IMR-90 (cell line): ENCODE results near the gene GNG2. TPM values are rescaled to one million over a fixed set of nuclear protein-coding genes. Genes with fewer than 3 reads are reported as not detected.

Source experiments
- ATAC-seq: fragments of 200-7000 bp; cut with Tn5 transposase; 2 replicates; pipeline ENCODE4 v1.9.1; 2020; ENCODE audit warnings: low read depth, mild to moderate bottlenecking, moderate library complexity
- BruUV-seq: library from RNA; stranded (reverse); fragments of 400-500 nt; replicated peaks from 2 replicates; lab custom pipeline; 2021; lab: Mats Ljungman, UMichigan
- CTCF ChIA-PET: fragments of 300-600 bp; formaldehyde crosslinking; extraction: SDS; loops from one replicate; lab custom pipeline; 2021; ENCODE audit warnings: antibody characterized with exemption; lab: Yijun Ruan, JAX
- POLR2A ChIA-PET: fragments of 300-600 bp; sonication (Branson Sonifier 250); formaldehyde crosslinking; loops from one replicate; lab custom pipeline; 2022; ENCODE audit warnings: antibody characterized with exemption; ENCODE audit not compliant: unreplicated experiment; lab: Charles Lee
- DNase-seq: peaks from one replicate; pipeline ENCODE4 v3.0.0; 2013
- H2AFZ ChIP-seq: replicated peaks from 2 replicates; pipeline ENCODE3; 2013; ENCODE audit warnings: low read length, mild to moderate bottlenecking; ENCODE audit not compliant: poor library complexity
- H2AK5ac ChIP-seq: 2 replicates; pipeline ENCODE4 v1.6.1; 2013; ENCODE audit warnings: low read depth, low read length, inconsistent platforms
- H2AK9ac ChIP-seq: replicated peaks from 2 replicates; pipeline ENCODE3; 2013; ENCODE audit warnings: mild to moderate bottlenecking, low read depth, low read length, moderate library complexity; ENCODE audit not compliant: poor library complexity
- H2BK120ac ChIP-seq: 2 replicates; pipeline ENCODE4 v1.6.1; 2013; ENCODE audit warnings: low read depth, low read length, inconsistent platforms
- H2BK15ac ChIP-seq: 3 replicates; pipeline ENCODE4 v1.6.1; 2013; ENCODE audit warnings: low read depth, low read length, inconsistent platforms
- H2BK20ac ChIP-seq: 2 replicates; pipeline ENCODE4 v1.6.1; 2013; ENCODE audit warnings: low read depth, mild to moderate bottlenecking, inconsistent platforms, low read length, moderate library complexity
- H2BK5ac ChIP-seq: 2 replicates; pipeline ENCODE4 v1.6.1; 2013; ENCODE audit warnings: mild to moderate bottlenecking, low read depth, low read length, inconsistent platforms; ENCODE audit not compliant: poor library complexity, severe bottlenecking
- H3K14ac ChIP-seq: replicated peaks from 2 replicates; pipeline ENCODE4 v1.6.1; 2013; ENCODE audit warnings: low read depth, low read length, inconsistent platforms
- H3K18ac ChIP-seq: 2 replicates; pipeline ENCODE4 v1.6.1; 2013; ENCODE audit warnings: low read depth, low read length, control low read depth
- H3K23ac ChIP-seq: 2 replicates; pipeline ENCODE4 v1.6.1; 2013; ENCODE audit warnings: low read depth, low read length, inconsistent platforms
- H3K27ac ChIP-seq: 2 replicates; pipeline ENCODE4 v1.5.1; 2013; ENCODE audit warnings: mild to moderate bottlenecking, control low read depth, low read length; ENCODE audit not compliant: insufficient read depth
- H3K27me3 ChIP-seq: 2 replicates; pipeline ENCODE4 v1.6.1; 2013; ENCODE audit warnings: low read length; ENCODE audit not compliant: control insufficient read depth, insufficient read depth
- H3K36me3 ChIP-seq: 2 replicates; pipeline ENCODE4 v1.6.1; 2013; ENCODE audit warnings: low read length, mixed read lengths; ENCODE audit not compliant: control insufficient read depth, insufficient read depth
- H3K4ac ChIP-seq: 2 replicates; pipeline ENCODE4 v1.6.1; 2013; ENCODE audit warnings: low read depth, low read length, inconsistent platforms
- H3K4me1 ChIP-seq: 2 replicates; pipeline ENCODE4 v1.6.1; 2013; ENCODE audit warnings: low read length, mixed read lengths; ENCODE audit not compliant: control insufficient read depth, insufficient read depth
- H3K4me2 ChIP-seq: 2 replicates; pipeline ENCODE4 v1.6.1; 2013; ENCODE audit warnings: low read depth, mild to moderate bottlenecking, control low read depth, low read length, moderate library complexity
- H3K4me3 ChIP-seq: 2 replicates; pipeline ENCODE4 v1.5.1; 2013; ENCODE audit warnings: low read depth, mild to moderate bottlenecking, control low read depth, low read length, moderate library complexity; ENCODE audit not compliant: insufficient read depth
- H3K56ac ChIP-seq: 2 replicates; pipeline ENCODE4 v1.6.1; 2013; ENCODE audit warnings: low read length, inconsistent platforms; ENCODE audit not compliant: insufficient read depth; ENCODE audit errors: extremely low read depth
- H3K79me1 ChIP-seq, 2 experiments: 2 replicates each; pipeline ENCODE4 v1.6.1; 2013; ENCODE audit warnings: low read length in 2 of 2, inconsistent platforms in 1 of 2, low read depth in 1 of 2
- H3K9ac ChIP-seq: 2 replicates; pipeline ENCODE4 v1.6.1; 2013; ENCODE audit warnings: low read depth, low read length, control low read depth
- H3K9me1 ChIP-seq: 2 replicates; pipeline ENCODE4 v1.6.1; 2013; ENCODE audit warnings: low read length, inconsistent platforms; ENCODE audit not compliant: insufficient read depth
- H3K9me3 ChIP-seq: 2 replicates; pipeline ENCODE4 v1.6.1; 2013; ENCODE audit warnings: low read length; ENCODE audit not compliant: control insufficient read depth, insufficient read depth
- H4K20me1 ChIP-seq: 2 replicates; pipeline ENCODE4 v1.6.1; 2013; ENCODE audit warnings: low read length, inconsistent platforms; ENCODE audit not compliant: insufficient read depth
- H4K5ac ChIP-seq: 2 replicates; pipeline ENCODE4 v1.6.1; 2013; ENCODE audit warnings: mild to moderate bottlenecking, low read depth, low read length, control low read depth
- H4K8ac ChIP-seq, 2 experiments: 2 replicates each; pipeline ENCODE4 v1.6.1; 2013; ENCODE audit warnings: low read depth in 2 of 2, low read length in 2 of 2, control low read depth in 1 of 2, inconsistent platforms in 1 of 2
- H4K91ac ChIP-seq: 2 replicates; pipeline ENCODE4 v1.6.1; 2013; ENCODE audit warnings: low read depth, low read length, inconsistent platforms; ENCODE audit not compliant: insufficient read depth
- CTCF ChIP-seq: conservative IDR thresholded peaks from 2 replicates; pipeline ENCODE4 v1.5.1; 2012; ENCODE audit warnings: mild to moderate bottlenecking, low read depth, low read length, improper control_type of control experiment
- MAFK ChIP-seq: IDR thresholded peaks from 2 replicates; pipeline ENCODE4 v1.6.1; 2012; ENCODE audit warnings: low read depth, low read length, improper control_type of control experiment
- MAZ ChIP-seq: IDR thresholded peaks from 2 replicates; pipeline ENCODE4 v1.6.1; 2012; ENCODE audit warnings: low read depth, mild to moderate bottlenecking, low read length, improper control_type of control experiment, moderate library complexity, borderline replicate concordance
- MXI1 ChIP-seq: IDR thresholded peaks from 2 replicates; pipeline ENCODE4 v1.6.1; 2012; ENCODE audit warnings: low read depth, mild to moderate bottlenecking, low read length, moderate library complexity, borderline replicate concordance
- NFE2L2 ChIP-seq: fragments of 150-350 bp; IDR thresholded peaks from 2 replicates; pipeline ENCODE4 v1.6.1; 2016; ENCODE audit warnings: low read depth, mild to moderate bottlenecking, low read length
- RAD21 ChIP-seq: IDR thresholded peaks from 2 replicates; pipeline ENCODE4 v1.6.1; 2012; ENCODE audit warnings: low read length, improper control_type of control experiment
- RCOR1 ChIP-seq: IDR thresholded peaks from 2 replicates; pipeline ENCODE4 v1.6.1; 2012; ENCODE audit warnings: mild to moderate bottlenecking, low read length, improper control_type of control experiment; ENCODE audit not compliant: insufficient replicate concordance
- RFX5 ChIP-seq: IDR thresholded peaks from 2 replicates; pipeline ENCODE4 v1.8.0; 2012; ENCODE audit warnings: low read depth, mild to moderate bottlenecking, low read length, moderate library complexity
- SMC3 ChIP-seq: fragments of 150-350 bp; IDR thresholded peaks from 2 replicates; pipeline ENCODE4 v1.6.1; 2016; ENCODE audit warnings: low read depth, mild to moderate bottlenecking, antibody characterized with exemption, low read length, moderate library complexity
- WGBS, 2 experiments: methylation state at CpG; one replicate each; pipeline versions ENCODE4 v1.1.5 to v1.1.7; 2013; ENCODE audit warnings: missing lambda C conversion rate in 2 of 2; ENCODE audit not compliant: insufficient read length in 1 of 2; ENCODE audit errors: extremely low coverage in 2 of 2; 5-methylcytosine and 5-hydroxymethylcytosine counted together
- dilution Hi-C: fragments of 300-500 bp; cut with HindIII; formaldehyde crosslinking; loops from one replicate; pipeline ENCODE4 v1.14.3; 2018; ENCODE audit warnings: low sequenced_read_pairs; ENCODE audit not compliant: unreplicated experiment
- in situ Hi-C: fragments of 300-500 bp; cut with MboI; formaldehyde crosslinking; loops from 3 replicates; pipeline ENCODE4 v1.14.3; 2019; ENCODE audit warnings: low sequenced_read_pairs, inconsistent platforms, mixed read lengths
- intact Hi-C: fragments of 100-400 bp; cut with micrococcal nuclease; formaldehyde crosslinking; loops from 2 replicates; pipeline ENCODE4 v1.10.0; 2022
- polyA plus RNA-seq, 3 experiments: library from polyadenylated mRNA; depleted of rRNA; stranded (reverse); fragments of >200 nt; gene quantifications; 2 replicates each; pipeline ENCODE4 v1.2.3, GENCODE V29; 2012; ENCODE audit warnings: low replicate concordance in 1 of 3
- total RNA-seq: library from RNA; depleted of rRNA; stranded (reverse); fragments of >200 nt; gene quantifications from 2 replicates; pipeline ENCODE4 v1.2.3, GENCODE V29; 2012

GNG2 gene
- total and polyA plus RNA-seq, 2 of the 4 experiments (the other 2 are of a cell fraction) = 13.1 to 14.6 TPM

- H3K27ac ChIP-seq = no peak overlapping the region
- H3K14ac ChIP-seq = no peak overlapping the region
- H3K56ac ChIP-seq = no peak overlapping the region
- no peak for TF ChIP-seq SMC3
- TF ChIP-seq RFX5 = no peak
- TF ChIP-seq RAD21 = no peak
- TF ChIP-seq CTCF = no peak
- no peak for TF ChIP-seq RCOR1
- TF ChIP-seq MXI1 = no peak
- TF ChIP-seq MAZ = no peak
- TF ChIP-seq NFE2L2 = no peak
- no peak for TF ChIP-seq MAFK
- H3K9me1 ChIP-seq = no peaks in the 10 kb centered on the region
- no peak overlapping the region for H3K4me3 ChIP-seq
- no peaks in the 10 kb centered on the region for H3K27me3 ChIP-seq
- H3K9ac ChIP-seq = no peak overlapping the region
- intact Hi-C loops (no loop called here), in situ Hi-C loops (no loop called here), dilution Hi-C loops (no loop called here)
- no peaks in the 10 kb centered on the region for H4K20me1 ChIP-seq
- H2AFZ ChIP-seq = no peak overlapping the region
- H4K91ac ChIP-seq = no peak overlapping the region
- no peaks in the 10 kb centered on the region for H3K9me3 ChIP-seq
- no peaks in the 10 kb centered on the region for H3K36me3 ChIP-seq
- no peak overlapping the region for H3K4me2 ChIP-seq
- no peak overlapping the region for H2BK120ac ChIP-seq
- CTCF ChIA-PET = no interaction called here
- POLR2A ChIA-PET = no interaction called here
- no CpG with 5 or more reads among the region's 2 CpGs for WGBS, 2 experiments
- no peak for DNase-seq
- H3K23ac ChIP-seq = no peak overlapping the region
- H3K4ac ChIP-seq = no peak overlapping the region
- H2BK20ac ChIP-seq = no peak overlapping the region
- no TSS peak for BruUV-seq
- no peak overlapping the region for H4K5ac ChIP-seq
- H2AK9ac ChIP-seq = no peak overlapping the region
- H3K79me1 ChIP-seq = no peaks in the 10 kb centered on the region
- ATAC-seq = peak; percentile 11
- peaks cover 7% of the 10 kb centered on the region for H3K4me1 ChIP-seq
- H2BK5ac ChIP-seq = no peak overlapping the region
- no peak overlapping the region for H2BK15ac ChIP-seq
- H2AK5ac ChIP-seq = no peak overlapping the region
- H3K18ac ChIP-seq = no peak overlapping the region
- no peak overlapping the region for H4K8ac ChIP-seq
These were observed 37.9 kb upstream of the GNG2 start for GRCh38 chr14:51822499-51822898.
